ENCODE results near the gene CARD14. TPM values are rescaled to one million over a fixed set of nuclear protein-coding genes. Genes with fewer than 3 reads are reported as not detected.

Gene CARD14
- polyA plus RNA-seq, 1 donor (not counting 4 experiments of a cell fraction or from before 2014, with no cell fraction given), result 0.49 TPM

- H3K79me2 ChIP-seq (ENCODE audit: control insufficient read depth, insufficient read depth, low read length), result no peaks in the 10 kb centered on the region
- H3K27ac ChIP-seq (ENCODE audit: control insufficient read depth, insufficient read depth, low read length), result no peak overlapping the region
- peaks cover 3 to 17% of the 10 kb centered on the region in 2 experiments for H3K36me3 ChIP-seq (ENCODE audit: control insufficient read depth in 2 of 2, extremely low read depth in 1 of 2, insufficient read depth in 2 of 2, low read length in 2 of 2)
- no peak overlapping the region for H2AFZ ChIP-seq (ENCODE audit: control insufficient read depth, low read length)
- H3K27me3 ChIP-seq (ENCODE audit: control insufficient read depth, extremely low read depth, insufficient read depth, low read length), result no peaks in the 10 kb centered on the region
- H3K4me1 ChIP-seq (ENCODE audit: control insufficient read depth, extremely low read depth, insufficient read depth, low read length), result peaks cover 3% of the 10 kb centered on the region
- H3K9ac ChIP-seq (ENCODE audit: control insufficient read depth, extremely low read depth, insufficient read depth, low read length), result no peak overlapping the region
- H4K20me1 ChIP-seq (ENCODE audit: control insufficient read depth, extremely low read depth, insufficient read depth, low read length), result no peaks in the 10 kb centered on the region
- FAIRE-seq, result no peak
- dilution Hi-C loops (cut with MboI; ENCODE audit: extremely low pct_ligation_motif_present, low sequenced_read_pairs), result no loop called here
- H3K9me1 ChIP-seq (ENCODE audit: control insufficient read depth, extremely low read depth, insufficient read depth, low read length), result no peaks in the 10 kb centered on the region
- no peak overlapping the region for H3K4me3 ChIP-seq (ENCODE audit: control insufficient read depth in 2 of 3, extremely low read depth in 1 of 3, insufficient read depth in 2 of 3, low read depth in 1 of 3, low read length in 3 of 3)
- H3K4me2 ChIP-seq (ENCODE audit: control insufficient read depth, extremely low read depth, insufficient read depth, low read depth, low read length), result no peak overlapping the region
- no peaks in the 10 kb centered on the region for H3K9me3 ChIP-seq (ENCODE audit: control insufficient read depth, low read depth, low read length)
- no peak for DNase-seq (ENCODE audit: low read depth, low spot score)
- TF ChIP-seq CTCF (optimal IDR thresholded peaks at IDR 0.05 in 1 of 3, IDR thresholded peaks at IDR 0.05 in 1 of 3, conservative IDR thresholded peaks at IDR 0.05 in 1 of 3; ENCODE audit: extremely low read depth in 1 of 3, insufficient read depth in 2 of 3, low read length in 3 of 3), result no peak
- TF ChIP-seq EZH2 (IDR thresholded peaks at IDR 0.05; ENCODE audit: low read length), result no peak
These were observed 38.8 kb upstream of the CARD14 start for GRCh38 chr17:80130992-80131391.

GRCh38 chr17:80132906-80133625, 36.8 kb upstream of the CARD14 start:
- Histone ChIP-seq H3K9ac (ENCODE audit: control insufficient read depth, extremely low read depth, insufficient read depth, low read length) (no peak overlapping the region), H3K4me3 (ENCODE audit: control insufficient read depth in 2 of 3, extremely low read depth in 1 of 3, insufficient read depth in 2 of 3, low read depth in 1 of 3, low read length in 3 of 3) (no peak overlapping the region), H3K79me2 (ENCODE audit: control insufficient read depth, insufficient read depth, low read length) (no peaks in the 10 kb centered on the region), H3K4me2 (ENCODE audit: control insufficient read depth, extremely low read depth, insufficient read depth, low read depth, low read length) (no peak overlapping the region), H3K4me1 (ENCODE audit: control insufficient read depth, extremely low read depth, insufficient read depth, low read length) (peaks cover 3% of the 10 kb centered on the region), H3K9me1 (ENCODE audit: control insufficient read depth, extremely low read depth, insufficient read depth, low read length) (no peaks in the 10 kb centered on the region), H4K20me1 (ENCODE audit: control insufficient read depth, extremely low read depth, insufficient read depth, low read length) (no peaks in the 10 kb centered on the region), H3K27me3 (ENCODE audit: control insufficient read depth, extremely low read depth, insufficient read depth, low read length) (no peaks in the 10 kb centered on the region), H3K36me3 (ENCODE audit: control insufficient read depth in 2 of 2, extremely low read depth in 1 of 2, insufficient read depth in 2 of 2, low read length in 2 of 2) (peaks cover 16 to 28% of the 10 kb centered on the region in 2 experiments), H3K27ac (ENCODE audit: control insufficient read depth, insufficient read depth, low read length) (no peak overlapping the region), H2AFZ (ENCODE audit: control insufficient read depth, low read length) (no peak overlapping the region), H3K9me3 (ENCODE audit: control insufficient read depth, low read depth, low read length) (no peaks in the 10 kb centered on the region)
- TF ChIP-seq EZH2 (IDR thresholded peaks at IDR 0.05; ENCODE audit: low read length) (no peak), CTCF (optimal IDR thresholded peaks at IDR 0.05 in 1 of 3, IDR thresholded peaks at IDR 0.05 in 1 of 3, conservative IDR thresholded peaks at IDR 0.05 in 1 of 3; ENCODE audit: extremely low read depth in 1 of 3, insufficient read depth in 2 of 3, low read length in 3 of 3) (no peak)
- FAIRE-seq (no peak), DNase-seq (ENCODE audit: low read depth, low spot score) (no peak)
- dilution Hi-C loops (cut with MboI; ENCODE audit: extremely low pct_ligation_motif_present, low sequenced_read_pairs), result no loop called here

All from keratinocyte (primary cell).